ENCODE results near the gene ITGA2. TPM values are rescaled to one million over a fixed set of nuclear protein-coding genes. Genes with fewer than 3 reads are reported as not detected.

The ITGA2 gene
- total RNA-seq, 1 donor from 2014 or later: 0.07 TPM

DNA sequence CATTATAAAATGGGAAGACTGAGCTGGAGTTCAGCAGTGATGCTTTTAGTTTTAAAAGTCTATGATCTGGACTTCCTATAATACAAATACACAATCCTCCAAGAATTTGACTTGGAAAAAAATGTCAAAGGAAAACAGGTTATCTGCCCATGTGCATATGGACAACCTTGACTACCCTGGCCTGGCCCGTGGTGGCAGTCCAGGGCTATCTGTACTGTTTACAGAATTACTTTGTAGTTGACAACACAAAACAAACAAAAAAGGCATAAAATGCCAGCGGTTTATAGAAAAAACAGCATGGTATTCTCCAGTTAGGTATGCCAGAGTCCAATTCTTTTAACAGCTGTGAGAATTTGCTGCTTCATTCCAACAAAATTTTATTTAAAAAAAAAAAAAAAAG is 103.1 kb downstream of the ITGA2 start:
- ATAC-seq (ENCODE audit: low read depth) (no peak), DNase-seq (no peak)
- peaks cover 21% of the 10 kb centered on the region for H3K4me1 Mint-ChIP-seq
- no peak overlapping the region for H3K4me3 Mint-ChIP-seq
- peaks cover 6% of the 10 kb centered on the region for H3K36me3 Mint-ChIP-seq (ENCODE audit: low read depth)
- H3K27ac Mint-ChIP-seq: no peak overlapping the region
- no peaks in the 10 kb centered on the region for H3K9me3 Mint-ChIP-seq
- TF ChIP-seq CTCF (IDR thresholded peaks at IDR 0.05): no peak
- CTCF ChIA-PET: no interaction called here
- POLR2A ChIA-PET: no interaction called here
- no peaks in the 10 kb centered on the region for H3K27me3 Mint-ChIP-seq
- intact Hi-C loops (cut with micrococcal nuclease): loop anchor here (10.0 kb wide), 2 partner anchors 397 to 427 kb away; no protein-coding TSS in a partner anchor

DNA sequence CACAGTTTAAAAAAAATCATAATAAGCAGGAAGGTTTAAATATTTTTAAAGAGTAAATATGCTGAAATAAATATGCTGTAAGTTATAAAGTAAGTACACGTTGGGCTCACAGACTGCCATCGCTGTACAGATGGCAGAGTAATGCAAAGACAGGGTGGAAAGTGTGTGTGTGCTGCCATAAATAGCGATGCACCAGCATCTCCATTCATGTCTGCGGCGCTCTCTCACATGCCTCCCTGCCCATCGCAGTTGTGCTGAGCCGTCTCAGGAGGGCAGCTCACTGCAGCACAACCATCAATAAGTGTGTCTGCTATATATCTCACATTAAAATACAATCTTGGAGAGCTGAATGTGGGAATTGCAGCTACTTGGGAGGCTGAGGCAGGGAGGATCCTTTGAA is 106.1 kb downstream of the ITGA2 start:
- Mint-ChIP-seq H3K9me3 (no peaks in the 10 kb centered on the region), H3K4me3 (no peak overlapping the region), H3K27me3 (no peaks in the 10 kb centered on the region), H3K27ac (no peak overlapping the region), H3K36me3 (ENCODE audit: low read depth) (peaks cover 31% of the 10 kb centered on the region), H3K4me1 (peaks cover 11% of the 10 kb centered on the region)
- TF ChIP-seq CTCF (IDR thresholded peaks at IDR 0.05): no peak
- intact Hi-C loops (cut with micrococcal nuclease): loop anchor here (10.0 kb wide), 2 partner anchors 400 to 430 kb away; no protein-coding TSS in a partner anchor
- no peak for ATAC-seq (ENCODE audit: low read depth)
- no peak for DNase-seq
- ChIA-PET POLR2A (interaction anchor here (0.7 kb wide), 1 partner anchor 14 kb away, joined by 3 read pairs; the partner anchor contains the start of gene MOCS2), CTCF (interaction anchor here (3.0 to 3.3 kb wide), 2 partner anchors 14 to 146 kb away, joined by 9 to 27 read pairs; partner anchors contain the start of gene MOCS2)

DNA sequence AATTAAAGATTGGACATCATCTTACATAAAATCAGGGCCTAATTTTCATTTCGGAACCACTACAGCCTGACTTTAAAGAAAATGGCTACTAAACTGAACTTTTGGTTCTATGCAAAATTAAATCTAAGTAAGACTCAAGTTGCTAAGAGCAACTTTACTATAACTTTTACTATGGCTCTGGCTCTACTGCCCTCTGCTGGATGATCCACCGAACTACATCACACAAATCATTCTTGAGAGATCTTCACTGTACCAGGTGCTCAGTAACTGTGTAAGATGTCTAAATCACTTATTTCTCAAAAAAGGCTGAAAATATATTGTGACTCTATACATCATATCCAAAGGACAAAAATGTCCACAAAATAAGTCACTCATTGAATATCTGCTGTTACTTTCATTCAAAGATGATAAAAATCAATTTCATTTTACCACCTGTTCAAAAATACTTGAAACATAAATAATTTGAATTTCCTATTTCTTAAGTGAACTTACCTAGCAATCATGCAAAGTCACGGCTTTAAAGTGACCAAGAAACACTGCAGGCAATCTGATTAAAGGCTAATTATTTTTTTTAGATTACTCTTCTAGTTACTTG is 106.9 kb downstream of the ITGA2 start:
- ATAC-seq (ENCODE audit: low read depth): peak; percentile 84
- Mint-ChIP-seq H3K4me3 (no peak overlapping the region), H3K27ac (no peak overlapping the region), H3K36me3 (ENCODE audit: low read depth) (peaks cover 37% of the 10 kb centered on the region), H3K27me3 (no peaks in the 10 kb centered on the region), H3K4me1 (peaks cover 4% of the 10 kb centered on the region), H3K9me3 (no peaks in the 10 kb centered on the region)
- ChIA-PET POLR2A (interaction anchor here (2.7 kb wide), 1 partner anchor 14 kb away, joined by 6 read pairs; the partner anchor contains the start of gene MOCS2), CTCF (interaction anchor here (0.7 to 3.3 kb wide), 3 partner anchors 14 to 1120 kb away, joined by 3 to 27 read pairs (median 9); partner anchors contain the start of gene MOCS2)
- intact Hi-C loops (cut with micrococcal nuclease): loop anchor here (1.0 to 10.0 kb wide), 7 partner anchors 13 to 1123 kb away; partner anchors contain the start of genes ITGA1, MOCS2 and PELO
- peak; percentile 99 for TF ChIP-seq CTCF (IDR thresholded peaks at IDR 0.05)
- DNase-seq: no peak

- POLR2A ChIA-PET: no interaction called here
- no peak overlapping the region for H3K4me3 Mint-ChIP-seq
- DNase-seq (no peak), ATAC-seq (ENCODE audit: low read depth) (no peak)
- H3K27ac Mint-ChIP-seq: no peak overlapping the region
- intact Hi-C loops (cut with micrococcal nuclease): loop anchor here (10.0 kb wide), 2 partner anchors 405 to 435 kb away; no protein-coding TSS in a partner anchor
- no peaks in the 10 kb centered on the region for H3K27me3 Mint-ChIP-seq
- TF ChIP-seq CTCF (IDR thresholded peaks at IDR 0.05): no peak
- H3K4me1 Mint-ChIP-seq: no peaks in the 10 kb centered on the region
- CTCF ChIA-PET: no interaction called here
- peaks cover 71% of the 10 kb centered on the region for H3K36me3 Mint-ChIP-seq (ENCODE audit: low read depth)
- H3K9me3 Mint-ChIP-seq: no peaks in the 10 kb centered on the region
Observed at GRCh38 chr5:53099546-53099945, 110.4 kb downstream of the ITGA2 start.

- H3K4me1 Mint-ChIP-seq: peaks cover 5% of the 10 kb centered on the region
- TF ChIP-seq CTCF (IDR thresholded peaks at IDR 0.05): no peak
- H3K27me3 Mint-ChIP-seq: no peaks in the 10 kb centered on the region
- ChIA-PET POLR2A (no interaction called here), CTCF (interaction anchor here (0.6 kb wide), 2 partner anchors 847 to 1024 kb away, joined by 3 to 4 read pairs; no protein-coding TSS in a partner anchor)
- ATAC-seq (ENCODE audit: low read depth) (no peak), DNase-seq (no peak)
- intact Hi-C loops (cut with micrococcal nuclease): loop anchor here (10.0 kb wide), 1 partner anchor 464 kb away; the partner anchor contains the start of gene NDUFS4
- H3K27ac Mint-ChIP-seq: no peak overlapping the region
- no peaks in the 10 kb centered on the region for H3K9me3 Mint-ChIP-seq
- H3K36me3 Mint-ChIP-seq (ENCODE audit: low read depth): peaks cover 77% of the 10 kb centered on the region
- no peak overlapping the region for H3K4me3 Mint-ChIP-seq
Observed at GRCh38 chr5:53100606-53101005, 111.5 kb downstream of the ITGA2 start.

Measured in activated B cell treated with CpG ODN at 0.5 μM for 24 hours (primary cell).